Measurements from ENCODE around the gene MMRN2. TPM values are rescaled to one million over a fixed set of nuclear protein-coding genes. Genes with fewer than 3 reads are reported as not detected.
"Not testable (repeated sequence)": the region's sequence is repeated elsewhere in the genome, so short reads cannot be mapped to it uniquely, and the experiment has no call there.

MMRN2 gene
- total and polyA plus RNA-seq, 12 donors: 9.5 to 44.2 (median 28.4) TPM

DNA sequence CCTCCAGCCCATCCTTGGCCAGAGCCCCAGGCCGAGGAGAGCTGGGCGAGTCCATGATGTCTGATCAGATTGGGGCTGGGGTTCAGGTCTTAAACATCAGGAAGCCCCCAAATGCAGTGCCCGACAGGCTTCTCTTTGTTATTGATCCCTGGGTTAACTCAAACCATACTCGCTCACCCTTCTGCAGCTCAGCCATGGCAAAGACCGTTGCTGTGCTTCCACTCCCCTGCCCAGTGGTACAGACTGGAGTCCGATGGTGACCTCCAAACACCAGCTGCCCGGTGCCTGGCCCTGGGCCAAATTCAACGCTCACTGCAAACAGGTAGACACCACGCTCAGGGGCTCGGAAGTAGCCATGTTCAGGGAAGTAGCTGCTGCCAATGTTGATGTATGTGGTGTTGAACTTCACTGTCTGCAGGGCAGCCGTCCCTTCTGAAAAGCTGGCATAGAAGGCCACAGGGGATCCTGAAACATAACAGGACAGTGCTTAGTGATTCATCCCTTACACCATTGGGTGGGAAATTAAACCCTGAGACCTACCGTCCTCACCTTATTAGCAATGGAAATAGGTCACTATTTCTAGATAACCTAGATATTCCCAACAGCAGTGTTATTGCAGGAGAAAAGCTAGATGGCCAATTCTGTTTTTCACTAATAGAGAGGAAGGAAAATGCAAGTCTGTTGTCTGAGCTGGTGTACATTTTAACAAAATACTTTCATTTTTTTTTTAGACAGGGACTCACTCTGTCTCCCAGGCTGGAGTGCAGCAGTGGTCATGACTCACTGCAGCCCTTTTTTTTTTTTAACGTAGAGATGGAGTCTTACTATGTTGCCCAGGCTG, 20.5 kb downstream of the MMRN2 start:
- H3K9me3 ChIP-seq (replicated peaks in 1 of 3): no peaks in the 10 kb centered on the region
- intact Hi-C loops (cut with DNase I): no loop called here
- peak in 5 of 7 donors; percentile 44 to 63 (median 58) for DNase-seq
- WGBS, 4 donors: 54 to 65% (median 56%) methylated on average over 9 to 13 of the region's 13 CpGs
- H3K27ac ChIP-seq: peak overlapping the region in 3 of 5 donors; percentile 55 to 65 (median 64)
- H3K36me3 ChIP-seq (replicated peaks in 1 of 2): no peaks in the 10 kb centered on the region
- peak overlapping the region in 1 of 4 donors; percentile 13 for H3K4me3 ChIP-seq
- no peaks in the 10 kb centered on the region for H3K27me3 ChIP-seq
- TF ChIP-seq CTCF (IDR thresholded peaks at IDR 0.05): no peak
- no peak for TF ChIP-seq POLR2A (IDR thresholded peaks at IDR 0.05)
- H3K4me1 ChIP-seq (replicated peaks in 1 of 2): peaks cover 7 to 17% of the 10 kb centered on the region in 2 donors

DNA sequence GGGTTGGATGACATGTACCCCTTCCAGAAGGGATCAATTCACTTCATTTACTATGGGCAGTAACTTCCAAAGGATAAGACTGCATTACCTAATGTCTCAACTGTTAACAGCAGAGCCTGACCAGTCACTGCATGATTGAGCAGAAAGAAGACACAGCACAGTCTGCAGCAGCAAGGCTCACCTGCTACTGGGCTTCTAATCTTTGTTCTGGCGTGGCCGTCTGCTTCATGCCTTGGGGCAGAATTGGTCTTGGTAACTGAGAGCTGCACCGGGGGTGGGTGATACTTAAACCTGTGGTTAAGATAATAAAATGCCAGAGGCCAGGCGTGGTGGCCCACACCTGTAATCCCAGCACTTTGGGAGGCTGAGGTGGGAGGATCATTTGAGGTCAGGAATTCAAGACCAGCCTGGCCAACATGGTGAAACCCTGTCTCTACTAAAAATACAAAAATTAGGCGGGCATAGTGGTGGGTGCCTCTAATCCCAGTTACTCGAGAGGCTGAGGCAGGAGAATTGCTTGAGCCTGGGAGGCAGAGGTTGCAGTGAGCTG, 23.2 kb downstream of the MMRN2 start:
- intact Hi-C loops (cut with DNase I); H3K4me3 ChIP-seq; H3K27me3 ChIP-seq; H3K9me3 ChIP-seq (replicated peaks in 1 of 3); H3K27ac ChIP-seq: not testable (repeated sequence)
- Histone ChIP-seq H3K36me3 (replicated peaks in 1 of 2) (peaks cover 0 to 14% of the 10 kb centered on the region in 2 donors), H3K4me1 (replicated peaks in 1 of 2) (peaks cover 7 to 16% of the 10 kb centered on the region in 2 donors)
- WGBS, 4 donors: 92 to 95% (median 93%) methylated on average over 5 to 6 of the region's 6 CpGs
- DNase-seq: peak in 1 of 7 donors; percentile 46

DNA sequence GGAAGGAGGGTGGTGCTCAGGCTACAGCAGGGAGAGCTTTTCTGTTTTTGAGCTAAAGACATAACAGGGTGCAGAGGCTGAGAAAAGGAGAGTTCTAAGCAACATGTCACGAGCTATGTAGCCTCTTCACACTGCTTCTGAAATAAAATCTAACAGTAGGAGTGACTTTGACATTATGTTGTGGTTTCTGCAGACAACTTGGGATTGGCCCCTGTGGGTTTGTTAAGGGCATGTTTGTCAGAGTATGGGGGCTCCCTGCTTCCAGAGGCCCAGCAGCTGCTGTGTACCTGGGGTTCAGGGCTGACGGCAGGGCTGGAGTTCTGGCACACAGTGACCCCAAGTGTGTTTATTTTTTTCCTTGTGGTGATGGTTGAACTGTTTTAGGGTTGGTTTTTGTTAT, 24.7 kb downstream of the MMRN2 start:
- Histone ChIP-seq H3K4me3 (no peak overlapping the region), H3K27me3 (no peaks in the 10 kb centered on the region), H3K9me3 (replicated peaks in 1 of 3) (no peaks in the 10 kb centered on the region), H3K36me3 (replicated peaks in 1 of 2) (peaks cover 0 to 15% of the 10 kb centered on the region in 2 donors), H3K27ac (no peak overlapping the region), H3K4me1 (replicated peaks in 1 of 2) (peaks cover 7 to 10% of the 10 kb centered on the region in 2 donors)
- no peak for TF ChIP-seq POLR2A (IDR thresholded peaks at IDR 0.05)
- intact Hi-C loops (cut with DNase I): no loop called here
- WGBS, 4 donors: 76 to 98% (median 93%) methylated on average over 2 of the region's 2 CpGs
- DNase-seq: no peak

GRCh38 chr10:86931872-86932271, 25.5 kb downstream of the MMRN2 start:
- Histone ChIP-seq H3K4me3 (no peak overlapping the region), H3K9me3 (replicated peaks in 1 of 3) (no peaks in the 10 kb centered on the region), H3K27ac (peak overlapping the region in 1 of 5 donors; percentile 32), H3K36me3 (replicated peaks in 1 of 2) (peaks cover 0 to 15% of the 10 kb centered on the region in 2 donors), H3K27me3 (no peaks in the 10 kb centered on the region), H3K4me1 (replicated peaks in 1 of 2) (peaks cover 3% of the 10 kb centered on the region in 2 donors)
- DNase-seq: no peak
- TF ChIP-seq CTCF (IDR thresholded peaks at IDR 0.05) (no peak), POLR2A (IDR thresholded peaks at IDR 0.05) (no peak)
- 41 to 60% (median 52%) methylated on average over 1 of the region's 1 CpG for WGBS, 4 donors
- intact Hi-C loops (cut with DNase I): no loop called here

GRCh38 chr10:86929468-86930380, 27.7 kb downstream of the MMRN2 start:
- Histone ChIP-seq H3K4me3 (no peak overlapping the region), H3K36me3 (replicated peaks in 1 of 2) (peaks cover 0 to 15% of the 10 kb centered on the region in 2 donors), H3K4me1 (replicated peaks in 1 of 2) (no peaks in the 10 kb centered on the region), H3K27ac (no peak overlapping the region), H3K9me3 (replicated peaks in 1 of 3) (no peaks in the 10 kb centered on the region), H3K27me3 (no peaks in the 10 kb centered on the region)
- TF ChIP-seq POLR2A (IDR thresholded peaks at IDR 0.05): no peak
- TF ChIP-seq CTCF (IDR thresholded peaks at IDR 0.05): no peak
- intact Hi-C loops (cut with DNase I): no loop called here
- no peak for DNase-seq
- 87 to 94% (median 93%) methylated on average over 15 of the region's 15 CpGs for WGBS, 4 donors
